HepG2 (cell line): ENCODE results near the gene MIDN. TPM values are rescaled to one million over a fixed set of nuclear protein-coding genes. Genes with fewer than 3 reads are reported as not detected.

Experiments
- ARID2 ChIP-seq: sonication (generic); formaldehyde crosslinking; IDR thresholded peaks from 2 replicates; pipeline ENCODE4 v1.8.1; 2022; ENCODE audit warnings: mild to moderate bottlenecking, missing genetic modification reagents, borderline replicate concordance
- ATF5 ChIP-seq: sonication (generic); formaldehyde crosslinking; IDR thresholded peaks from 2 replicates; pipeline ENCODE4 v1.4.0; 2020; ENCODE audit warnings: mild to moderate bottlenecking, low read depth, missing genetic modification reagents
- HES4 ChIP-seq: sonication (generic); formaldehyde crosslinking; IDR thresholded peaks from 2 replicates; pipeline ENCODE4 v1.9.0; 2021; ENCODE audit warnings: mild to moderate bottlenecking, missing genetic modification reagents, borderline replicate concordance
- KDM3A ChIP-seq: IDR thresholded peaks from 2 replicates; pipeline ENCODE4 v1.6.1; 2018; ENCODE audit warnings: low read depth, missing compliant biosample characterization
- KLF13 ChIP-seq: sonication (generic); formaldehyde crosslinking; IDR thresholded peaks from 2 replicates; pipeline ENCODE4 v1.4.0; 2020; ENCODE audit warnings: mild to moderate bottlenecking, missing genetic modification reagents
- MED8 ChIP-seq: sonication (generic); formaldehyde crosslinking; IDR thresholded peaks from 2 replicates; pipeline ENCODE4 v1.8.1; 2023; ENCODE audit warnings: mild to moderate bottlenecking, missing genetic modification reagents; ENCODE audit not compliant: insufficient replicate concordance
- NAIF1 ChIP-seq: sonication (generic); formaldehyde crosslinking; IDR thresholded peaks from 2 replicates; pipeline ENCODE4 v1.5.0; 2020; ENCODE audit warnings: mild to moderate bottlenecking, missing genetic modification reagents, borderline replicate concordance
- PRDM4 ChIP-seq: sonication (generic); formaldehyde crosslinking; IDR thresholded peaks from 2 replicates; pipeline ENCODE4 v1.9.0; 2021; ENCODE audit warnings: missing genetic modification reagents, borderline replicate concordance
- RBM39 ChIP-seq: fragments of 200-400 bp; formaldehyde crosslinking; IDR thresholded peaks from one replicate; pipeline ENCODE4 v1.6.1; 2018; ENCODE audit warnings: antibody characterized with exemption, mild to moderate bottlenecking, low read depth, low read length; ENCODE audit not compliant: poor library complexity, severe bottlenecking
- SYNCRIP ChIP-seq: fragments of 200-400 bp; formaldehyde crosslinking; IDR thresholded peaks from 2 replicates; pipeline ENCODE4 v1.6.1; 2018; ENCODE audit warnings: mild to moderate bottlenecking, low read depth, low read length; ENCODE audit not compliant: insufficient read depth
- YY1 ChIP-seq: IDR thresholded peaks from 2 replicates; pipeline ENCODE4 v1.6.1; 2011; ENCODE audit warnings: low read length, low read depth, moderate library complexity, mild to moderate bottlenecking; ENCODE audit not compliant: insufficient read depth, insufficient replicate concordance
- ZFP1 ChIP-seq: IDR thresholded peaks from 2 replicates; pipeline ENCODE4 v1.6.1; 2016
- ZGPAT ChIP-seq: IDR thresholded peaks from 2 replicates; pipeline ENCODE4 v1.6.1; 2016; ENCODE audit warnings: mild to moderate bottlenecking
- ZHX1 ChIP-seq: sonication (generic); formaldehyde crosslinking; IDR thresholded peaks from 2 replicates; pipeline ENCODE4 v1.8.1; 2022; ENCODE audit warnings: low read depth, mild to moderate bottlenecking, missing genetic modification reagents
- ZNF10 ChIP-seq: sonication (generic); formaldehyde crosslinking; IDR thresholded peaks from 2 replicates; pipeline ENCODE4 v1.4.0; 2020; ENCODE audit warnings: mild to moderate bottlenecking, low read depth, missing genetic modification reagents, borderline replicate concordance
- ZNF547 ChIP-seq: sonication (generic); formaldehyde crosslinking; IDR thresholded peaks from 2 replicates; pipeline ENCODE4 v1.5.1; 2020; ENCODE audit warnings: mild to moderate bottlenecking, missing genetic modification reagents
- ZNF558 ChIP-seq: sonication (generic); formaldehyde crosslinking; IDR thresholded peaks from 2 replicates; pipeline ENCODE4 v1.9.0; 2022; ENCODE audit warnings: mild to moderate bottlenecking, missing genetic modification reagents, borderline replicate concordance
- ZNF572 ChIP-seq: sonication (generic); formaldehyde crosslinking; IDR thresholded peaks from 2 replicates; pipeline ENCODE4 v1.5.1; 2020; ENCODE audit warnings: mild to moderate bottlenecking, missing genetic modification reagents
- polyA plus RNA-seq, 8 experiments: library from polyadenylated mRNA; depleted of rRNA in 3 of 8; stranded (reverse) in 7 of 8; unstranded in 1 of 8; fragments of >200 nt; fragmentation: Illumina TruSeq in 4 of 8; extraction: Trizol in 4 of 8; gene quantifications; 2 replicates each; pipeline versions ENCODE4 v1.2.1 to v1.2.3, GENCODE V29; 2011 to 2016; ENCODE audit warnings: low read depth in 4 of 8, missing spikeins in 1 of 8, mixed read lengths in 1 of 8; ENCODE audit not compliant: insufficient read depth in 1 of 8
- total RNA-seq, 5 experiments: library from RNA; depleted of rRNA; stranded (reverse); fragments of >200 nt; fragmentation: Illumina TruSeq; extraction: Trizol; gene quantifications; 2 replicates each; pipeline ENCODE4 v1.2.3, GENCODE V29; 2016; ENCODE audit warnings: low read depth in 1 of 5

The MIDN gene
- total and polyA plus RNA-seq, 2 of the 13 experiments (the other 11 are each of a cell fraction or from before 2014, with no cell fraction given): 8.4 to 18.0 TPM

GRCh38 chr19:1253514-1254080 is 5.2 kb downstream of the MIDN start (continued):
- peak; percentile 25 for TF ChIP-seq YY1
- no peak for TF ChIP-seq ZNF558 (CRISPR knock-in tag)
- TF ChIP-seq MED8 (CRISPR knock-in tag): peak; percentile 72
- no peak for TF ChIP-seq NAIF1 (CRISPR knock-in tag)
- TF ChIP-seq ATF5 (CRISPR knock-in tag): no peak
- TF ChIP-seq ZGPAT (CRISPR knock-in tag): peak; percentile 59; the same call in 1 of the 2 replicates
- TF ChIP-seq ZNF547 (CRISPR knock-in tag): 0 out of 2 replicates have a peak, but pooled peaks have one; percentile 27
- TF ChIP-seq KDM3A (CRISPR knock-in tag): no peak
- no peak for TF ChIP-seq PRDM4
- TF ChIP-seq ARID2: no peak
- peak; percentile 31 for TF ChIP-seq RBM39
- no peak for TF ChIP-seq ZNF572 (CRISPR knock-in tag)
- no peak for TF ChIP-seq HES4
- TF ChIP-seq SYNCRIP: no peak
- TF ChIP-seq ZFP1: no peak; the same call in 1 of the 2 replicates
- no peak for TF ChIP-seq ZHX1 (CRISPR knock-in tag)
- no peak for TF ChIP-seq KLF13 (CRISPR knock-in tag)
- TF ChIP-seq ZNF10 (CRISPR knock-in tag): no peak
